Measurements from ENCODE around the gene HS3ST3A1.
A peak's percentile ranks its signal among the peaks of the same experiment; 100 is the strongest.

HS3ST3A1 gene

GRCh38 chr17:13597723-13598347 is 3.9 kb downstream of the HS3ST3A1 start:
- peak; percentile 23 to 24 for DNase-seq

GRCh38 chr17:13596241-13596923 is 5.3 kb downstream of the HS3ST3A1 start:
- DNase-seq: no peak

DNA sequence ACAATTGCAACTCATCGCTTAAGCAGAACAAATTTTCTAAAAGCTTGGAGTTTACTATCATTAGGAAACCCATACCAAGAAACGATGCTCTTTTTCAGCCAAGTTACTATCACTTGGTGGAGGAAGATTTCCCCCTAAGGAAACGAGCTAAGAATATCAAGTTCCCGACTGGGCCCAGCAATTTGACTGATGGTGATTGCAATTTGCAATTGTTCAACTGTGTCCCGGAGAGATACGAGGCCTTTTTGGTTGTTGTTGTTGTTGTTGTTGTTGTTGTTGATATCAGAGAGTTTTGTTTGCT is 6.2 kb downstream of the HS3ST3A1 start:
- no peak for DNase-seq

- DNase-seq: peak; percentile 68 to 71
Observed at GRCh38 chr17:13594762-13595598, 6.7 kb downstream of the HS3ST3A1 start.

DNA sequence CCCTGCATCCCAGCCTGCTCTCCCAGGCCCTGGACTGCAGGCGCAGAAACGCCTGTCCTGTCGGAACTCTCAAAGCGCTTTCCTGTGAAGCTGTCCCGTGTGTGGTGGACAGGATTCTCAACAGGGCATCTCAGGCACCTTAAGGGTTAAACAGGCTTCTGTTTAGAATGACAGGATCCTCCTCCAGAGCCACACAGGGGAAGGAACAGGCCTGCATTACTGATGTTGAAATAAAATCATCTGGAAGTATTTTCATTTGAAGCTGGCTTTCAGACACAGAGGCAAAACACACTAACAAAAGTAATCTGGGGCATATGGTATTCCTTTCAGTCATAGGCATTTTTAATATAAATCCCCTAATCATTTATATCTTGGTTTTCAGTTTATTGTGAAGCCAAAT is 7.4 kb downstream of the HS3ST3A1 start:
- no peak for DNase-seq

DNA sequence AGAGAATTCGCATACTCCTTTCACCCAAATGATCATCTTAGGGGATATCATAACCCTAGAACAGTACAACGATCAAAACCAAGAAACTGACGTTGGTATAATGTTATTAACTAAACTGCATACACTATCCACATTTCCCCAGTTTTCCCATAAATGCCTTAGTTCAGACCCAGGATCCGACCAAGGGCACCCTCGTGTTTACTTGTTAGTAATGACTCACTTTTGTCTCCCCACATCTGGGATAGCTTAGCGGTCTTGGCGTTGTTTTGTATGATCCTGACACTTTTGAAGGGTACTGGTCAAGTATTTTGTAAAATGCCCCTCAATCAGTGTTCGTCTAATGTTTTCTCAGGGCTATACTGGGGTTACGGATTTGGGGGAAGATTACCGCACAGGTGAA is 8.0 kb downstream of the HS3ST3A1 start:
- DNase-seq: no peak

DNA sequence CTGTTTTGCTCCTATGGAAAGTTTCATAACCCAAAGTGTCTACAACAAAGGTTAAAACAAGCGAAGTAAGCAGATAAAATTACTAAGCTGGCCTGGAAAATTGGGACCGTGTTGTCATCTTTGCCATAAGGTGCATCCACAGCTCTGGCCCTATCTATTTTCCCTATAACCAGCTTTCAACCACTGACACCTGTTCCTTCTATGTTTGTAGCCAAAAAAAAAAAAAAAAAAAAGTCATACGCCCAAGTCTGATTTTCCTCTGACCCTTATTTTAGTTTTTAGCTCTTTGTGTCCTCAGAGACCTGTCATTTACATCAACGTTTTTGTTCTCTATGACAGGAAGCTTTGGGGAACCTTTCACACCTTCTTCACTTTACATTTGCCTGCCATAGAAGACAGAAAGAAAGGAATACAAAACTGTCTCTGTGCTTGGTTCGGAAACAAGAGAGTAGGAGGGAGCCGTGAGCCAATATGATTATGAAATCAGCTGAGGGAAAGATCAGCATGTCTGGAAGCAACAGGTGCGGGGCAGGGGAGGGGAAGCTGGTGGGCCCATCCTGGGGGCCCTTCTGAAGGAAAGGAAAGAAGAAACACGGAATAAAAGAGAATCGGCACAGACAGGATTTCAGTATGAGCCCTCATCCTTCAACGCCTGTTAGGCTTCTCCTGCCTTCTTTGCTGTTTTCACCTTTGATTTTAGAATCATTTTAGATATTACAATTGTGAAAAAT is 8.5 kb downstream of the HS3ST3A1 start:
- no peak for DNase-seq

DNA sequence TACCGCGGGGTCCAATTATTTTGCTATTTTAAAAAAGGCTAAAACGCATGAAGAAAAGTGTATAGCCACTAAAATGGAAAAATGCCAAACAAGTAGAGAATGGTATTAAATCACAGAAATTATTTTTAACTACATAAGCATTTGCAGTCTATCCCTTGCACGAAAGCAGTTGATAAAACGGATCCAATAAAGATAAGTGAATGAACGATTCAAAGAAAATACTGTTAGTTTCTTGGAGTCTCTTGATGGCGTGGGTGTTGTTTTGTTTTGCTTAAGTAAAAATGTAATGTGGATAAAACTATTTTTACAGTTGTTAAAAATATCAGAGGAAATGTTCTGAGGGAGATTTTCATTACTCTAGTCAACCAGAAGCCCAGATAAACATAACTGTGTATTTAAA is 9.3 kb downstream of the HS3ST3A1 start:
- DNase-seq: no peak

- DNase-seq: no peak
Observed at GRCh38 chr17:13590441-13590840, 11.3 kb downstream of the HS3ST3A1 start.

DNA sequence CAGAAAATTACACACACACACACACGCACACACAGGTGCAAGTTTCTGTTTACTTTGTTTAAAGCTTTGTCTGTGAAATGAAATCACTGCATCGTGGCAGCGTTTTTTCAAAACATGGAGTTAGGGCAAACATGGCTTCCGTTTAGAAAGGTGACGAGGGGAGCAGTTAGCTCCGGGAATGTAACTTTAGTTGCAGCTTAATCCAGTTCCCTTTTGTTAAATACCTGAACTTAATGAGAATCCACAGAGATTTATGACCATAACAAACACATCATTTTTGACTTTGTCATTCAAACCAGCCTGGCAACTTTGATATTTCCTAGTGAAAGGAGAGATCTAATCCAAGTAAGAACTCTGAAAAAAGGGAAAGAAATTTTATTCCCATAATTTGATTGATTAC is 12.1 kb downstream of the HS3ST3A1 start:
- no peak for DNase-seq

- DNase-seq: no peak
Observed at GRCh38 chr17:13587487-13588338, 14.0 kb downstream of the HS3ST3A1 start.

GRCh38 chr17:13584701-13585080 is 17.0 kb downstream of the HS3ST3A1 start:
- no peak for DNase-seq

GRCh38 chr17:13583996-13584700 is 17.6 kb downstream of the HS3ST3A1 start:
- no peak for DNase-seq

GRCh38 chr17:13582776-13583547 is 18.8 kb downstream of the HS3ST3A1 start:
- no peak for DNase-seq

GRCh38 chr17:13581925-13582324 is 19.8 kb downstream of the HS3ST3A1 start:
- no peak for DNase-seq

GRCh38 chr17:13580790-13581189 is 20.9 kb downstream of the HS3ST3A1 start:
- DNase-seq: no peak

GRCh38 chr17:13576661-13577526 is 24.8 kb downstream of the HS3ST3A1 start:
- no peak for DNase-seq

GRCh38 chr17:13575922-13576419 is 25.8 kb downstream of the HS3ST3A1 start:
- no peak for DNase-seq

DNA sequence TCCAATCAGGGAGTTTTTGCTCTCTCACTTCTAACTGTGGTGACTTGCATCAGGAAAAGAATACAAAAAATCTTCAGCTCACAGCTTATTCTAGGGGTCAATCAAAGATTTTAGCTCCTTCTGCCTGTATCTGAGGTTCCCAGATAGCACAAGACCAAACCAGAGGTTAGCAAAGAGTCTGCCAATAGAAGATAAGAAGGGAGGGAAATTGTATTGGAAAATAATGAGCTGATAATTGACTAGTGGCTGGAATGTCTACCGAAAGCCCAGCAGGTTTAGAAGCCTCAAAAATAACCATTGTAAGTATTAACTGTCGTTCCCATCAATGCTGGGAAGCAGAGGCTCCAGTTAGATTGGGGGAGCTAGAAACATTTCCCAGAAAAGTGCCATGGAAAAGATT is 26.3 kb downstream of the HS3ST3A1 start:
- DNase-seq: no peak

- no peak for DNase-seq
Observed at GRCh38 chr17:13572581-13572980, 29.1 kb downstream of the HS3ST3A1 start.
